GM19238 (cell line): ENCODE data around the gene BIRC7.

Experiments used
- DNase-seq: peaks from one replicate; pipeline ENCODE4 v3.0.0; 2011; ENCODE audit warnings: low spot score; ENCODE audit not compliant: insufficient read length

The BIRC7 gene

GRCh38 chr20:63280929-63281545 lies 45.3 kb downstream of the BIRC7 start:
- DNase-seq: no peak

DNA sequence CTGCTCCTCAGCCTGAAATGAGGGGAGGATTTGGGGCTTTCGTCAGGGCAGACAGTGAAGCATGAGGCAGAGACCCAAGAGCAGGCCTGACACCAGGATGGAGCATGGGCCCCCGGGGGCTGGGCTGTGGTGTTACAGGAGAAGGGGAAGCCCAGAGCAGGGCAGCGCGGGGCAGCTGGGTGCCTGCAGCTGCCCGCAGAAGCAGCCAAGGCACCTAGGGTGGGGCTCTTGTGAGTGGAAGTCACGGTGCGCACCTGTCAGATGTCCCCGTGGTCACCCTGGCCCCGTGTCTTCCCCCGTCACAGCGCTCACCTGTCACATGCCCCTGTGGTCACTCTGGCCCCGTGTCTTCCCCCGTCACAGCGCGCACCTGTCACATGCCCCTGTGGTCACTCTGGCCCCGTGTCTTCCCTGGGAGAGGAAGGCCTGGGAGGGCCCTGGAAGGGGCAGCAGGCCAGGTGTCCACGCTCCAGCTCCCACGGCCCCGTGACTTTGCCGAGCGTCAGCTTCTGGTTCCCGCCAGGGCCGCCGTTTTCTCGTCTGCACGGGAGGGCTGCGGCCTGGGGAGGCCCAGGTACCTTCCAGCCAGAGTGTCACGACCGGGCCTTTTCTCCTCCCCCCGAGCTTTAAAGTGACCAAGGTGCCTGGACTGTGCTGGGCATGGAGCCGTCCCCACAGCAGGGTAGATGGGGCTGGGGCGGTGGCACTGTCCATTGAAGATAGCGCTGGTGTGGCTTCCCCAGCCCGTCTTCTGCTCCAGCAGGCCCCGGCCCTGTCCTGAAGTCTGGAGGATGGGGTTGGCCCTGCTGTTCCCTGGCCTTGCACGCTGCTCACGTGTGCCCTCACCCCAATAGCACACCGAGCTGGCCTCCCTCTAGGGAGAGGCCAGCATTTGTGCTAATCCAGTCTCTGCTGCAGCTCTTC lies 46.3 kb downstream of the BIRC7 start:
- no peak for DNase-seq

GRCh38 chr20:63282946-63283345 lies 47.2 kb downstream of the BIRC7 start:
- no peak for DNase-seq

GRCh38 chr20:63283397-63284082 lies 47.8 kb downstream of the BIRC7 start:
- DNase-seq: no peak

GRCh38 chr20:63284083-63284440 lies 48.4 kb downstream of the BIRC7 start:
- DNase-seq: no peak

GRCh38 chr20:63284544-63284949 lies 48.8 kb downstream of the BIRC7 start:
- no peak for DNase-seq

DNA sequence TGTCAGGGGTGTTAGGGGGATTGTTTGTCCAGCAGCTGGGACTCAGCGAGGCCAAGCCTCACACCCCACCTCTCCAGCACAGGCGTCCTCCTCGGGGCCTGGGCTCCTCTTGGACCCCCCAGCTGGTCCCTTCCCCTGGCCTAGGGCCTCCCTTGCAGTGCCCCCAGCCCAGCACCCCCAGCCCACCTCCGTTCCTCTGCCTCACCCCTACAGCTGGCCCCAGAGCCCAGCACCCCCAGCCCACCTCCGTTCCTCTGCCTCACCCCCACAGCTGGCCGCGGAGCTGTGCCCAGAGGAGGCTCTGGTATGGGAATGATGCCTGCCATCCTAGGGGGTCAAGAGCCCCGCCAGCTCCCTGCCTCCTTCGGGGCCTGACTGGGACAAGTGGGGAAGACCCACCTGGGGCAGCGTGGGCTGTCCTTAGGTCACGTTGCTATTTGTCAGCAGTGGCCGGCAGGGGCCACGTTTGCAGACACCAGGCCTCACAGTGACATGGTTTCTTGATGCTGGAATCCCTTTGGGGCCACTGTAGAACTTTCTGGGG lies 49.3 kb downstream of the BIRC7 start:
- no peak for DNase-seq

DNA sequence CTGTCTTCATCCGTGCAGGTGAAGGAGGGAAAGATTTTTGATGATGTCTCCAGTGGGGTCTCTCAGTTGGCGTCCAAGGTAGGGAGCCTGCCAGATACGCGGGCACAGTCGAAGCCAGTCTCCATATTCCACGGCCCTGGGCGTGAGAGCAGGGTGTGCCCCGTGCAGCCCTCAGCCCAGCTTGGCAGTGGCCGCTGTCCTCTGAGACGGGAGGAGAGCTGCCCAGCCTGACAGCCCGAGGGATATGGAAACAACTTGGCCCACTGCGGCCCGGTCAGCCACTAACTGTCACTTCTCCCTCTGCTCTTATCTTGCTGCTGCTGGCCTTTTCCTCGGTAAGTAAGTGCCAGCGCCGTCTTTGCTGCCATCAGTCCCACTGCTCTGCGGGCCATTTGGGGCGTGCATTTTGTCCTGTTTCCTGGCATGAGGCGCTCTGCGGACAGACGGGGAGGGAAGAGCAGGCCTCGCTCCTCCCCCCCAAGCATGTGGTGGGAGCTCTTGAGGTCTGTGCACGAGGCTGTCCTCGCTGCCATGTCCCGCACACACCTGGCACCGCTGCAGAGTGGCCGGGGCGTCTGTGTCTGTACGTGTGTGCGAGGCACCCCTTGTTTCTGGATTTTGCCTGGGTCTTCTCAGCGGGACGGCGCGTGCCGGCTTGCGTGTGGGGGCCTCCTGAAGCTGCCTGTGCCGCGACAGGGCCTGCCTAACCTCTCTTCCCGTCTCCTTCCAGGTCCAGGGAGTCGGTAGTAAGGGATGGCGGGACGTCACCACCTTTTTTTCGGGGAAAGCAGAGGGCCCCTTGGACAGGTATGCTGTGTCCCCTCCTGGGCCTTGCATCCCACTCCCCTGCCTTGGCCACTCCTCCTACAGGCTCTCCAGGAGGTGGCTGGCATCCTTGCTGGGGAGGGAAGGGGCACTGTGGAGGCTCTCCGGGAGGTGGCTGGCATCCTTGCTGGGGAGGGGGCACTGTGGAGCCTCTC lies 50.2 kb downstream of the BIRC7 start:
- no peak for DNase-seq

DNA sequence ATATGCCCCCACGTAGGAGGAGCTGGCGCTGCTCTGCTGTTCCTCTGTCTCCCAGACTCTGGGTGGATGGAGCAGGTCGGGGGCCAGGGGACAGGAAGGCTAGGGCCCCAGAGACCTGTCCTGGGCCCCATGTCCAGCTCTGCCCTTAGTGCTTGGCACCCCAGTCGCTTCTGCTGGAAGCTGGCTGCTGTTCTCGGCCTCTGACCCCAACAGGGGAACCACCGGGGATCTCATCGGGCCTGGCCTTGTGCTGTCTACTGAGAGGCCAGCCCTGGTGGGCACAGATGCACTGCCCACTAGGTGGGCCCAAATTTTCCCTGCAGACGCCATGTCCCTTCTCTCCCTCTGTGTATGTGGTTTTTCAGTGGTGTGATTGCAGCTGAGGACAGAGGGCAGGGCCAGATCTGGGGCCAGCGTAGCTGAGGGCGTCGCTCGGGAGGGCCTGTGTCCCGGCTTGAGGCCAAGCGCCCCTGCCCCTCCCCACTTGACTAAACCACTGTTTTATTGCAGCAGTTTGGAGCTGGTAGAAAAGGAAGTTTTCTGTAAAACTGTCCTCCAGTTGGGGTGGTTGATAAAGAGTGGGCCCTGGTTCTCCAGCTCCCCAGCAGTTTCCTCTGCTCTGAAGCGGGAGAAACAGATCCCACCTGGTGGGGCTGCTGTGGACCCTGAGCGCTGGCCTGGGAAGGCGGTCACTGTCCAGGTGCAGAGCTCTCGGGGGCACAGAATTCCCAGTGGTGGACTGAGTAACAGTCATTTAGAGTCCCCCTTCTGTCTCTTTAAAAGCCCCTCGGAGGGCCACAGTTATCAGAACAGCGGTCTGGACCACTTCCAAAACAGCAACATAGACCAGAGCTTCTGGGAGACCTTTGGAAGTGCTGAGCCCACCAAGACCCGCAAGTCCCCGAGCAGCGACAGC lies 51.3 kb downstream of the BIRC7 start:
- no peak for DNase-seq

GRCh38 chr20:63287697-63288580 lies 52.2 kb downstream of the BIRC7 start:
- no peak for DNase-seq

DNA sequence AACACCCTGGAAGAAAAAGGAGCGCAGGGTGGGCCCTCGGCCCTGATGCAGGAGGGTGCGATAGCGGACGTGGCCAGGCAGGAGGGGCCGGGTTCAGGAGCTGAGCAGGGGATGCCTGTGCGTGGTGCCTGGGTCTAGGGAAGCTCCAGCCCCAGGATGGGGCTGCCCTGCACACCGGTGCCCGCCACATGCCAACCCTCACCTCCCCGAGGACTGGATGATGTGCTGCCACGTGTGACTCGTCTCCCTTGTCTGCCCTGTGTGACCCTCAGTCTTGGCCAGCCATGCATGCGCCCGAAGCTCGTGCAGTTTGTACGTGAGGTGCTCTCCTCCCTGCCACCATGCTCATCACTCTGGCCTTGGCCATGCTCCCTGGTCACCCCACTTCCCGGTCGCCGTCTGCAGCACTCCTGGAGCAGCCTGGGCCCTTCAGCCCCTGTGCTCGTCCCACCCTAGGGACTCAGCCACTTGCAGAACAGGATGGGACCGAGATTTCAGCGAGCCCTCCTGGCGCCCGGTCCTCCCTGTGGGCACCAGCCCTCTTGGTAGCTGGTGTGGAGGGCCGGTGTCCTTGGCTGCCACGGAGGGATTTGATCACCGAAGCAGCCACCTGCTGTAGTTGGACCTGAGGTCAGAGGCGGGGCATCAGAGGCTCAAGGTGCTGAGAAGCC lies 53.0 kb downstream of the BIRC7 start:
- DNase-seq: no peak

DNA sequence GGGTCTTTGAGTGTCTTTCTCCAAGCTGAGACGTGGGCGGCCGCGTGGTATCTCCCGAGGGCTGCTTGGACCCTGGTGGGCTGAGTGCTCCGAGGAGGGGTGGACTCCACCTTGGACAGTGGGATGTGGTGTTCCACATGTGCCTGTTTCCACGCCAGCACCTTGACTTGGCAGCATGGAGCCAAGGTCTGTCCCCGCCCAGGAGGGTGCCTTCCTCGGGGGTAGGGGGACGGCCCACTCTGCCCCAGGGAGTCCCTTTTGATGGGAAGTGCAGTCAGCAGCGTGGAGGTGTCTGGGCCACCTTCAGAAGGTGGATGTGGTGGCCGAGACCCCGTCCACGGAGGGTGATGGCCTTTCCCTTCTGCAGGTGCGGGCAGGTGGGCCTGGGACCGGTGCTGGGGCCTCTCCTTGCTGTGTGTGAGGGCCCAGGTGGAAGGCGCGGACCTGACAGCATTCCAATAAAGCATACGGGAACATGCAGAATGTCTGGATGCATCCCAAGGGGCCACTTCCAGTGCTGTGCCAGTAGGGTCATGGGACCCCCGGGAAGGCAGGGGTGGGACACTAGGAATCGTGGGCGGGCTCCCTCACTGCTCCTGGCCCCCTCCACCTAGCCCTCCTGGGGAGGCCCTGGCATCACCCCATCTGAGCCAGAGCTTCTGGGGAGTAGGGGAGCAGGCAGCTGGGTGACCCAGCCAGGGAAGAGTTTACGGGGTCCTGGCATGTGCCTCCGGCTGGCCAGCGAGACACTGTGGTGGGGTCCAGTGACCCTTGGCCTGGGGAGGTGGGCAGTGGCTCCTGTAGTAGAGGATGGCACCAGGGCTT lies 53.8 kb downstream of the BIRC7 start:
- DNase-seq: no peak
